ENCODE data around the gene COMP. TPM values are rescaled to one million over a fixed set of nuclear protein-coding genes. Genes with fewer than 3 reads are reported as not detected.

The COMP gene
- polyA plus RNA-seq, 1 of the 3 experiments (the other 2 are of a cell fraction): 0.26 TPM

- Histone ChIP-seq H4K20me1 (ENCODE audit: insufficient read depth) (peaks cover 100% of the 10 kb centered on the region), H3K4me2 (no peak overlapping the region), H2AFZ (ENCODE audit: low read depth) (no peak overlapping the region), H3K79me2 (ENCODE audit: insufficient read depth) (peaks cover 100% of the 10 kb centered on the region), H3K27ac (ENCODE audit: low read depth in 2 of 2, low read length in 1 of 2) (no peak overlapping the region; a peak in 1 of 4 replicates), H3K4me1 (ENCODE audit: control insufficient read depth in 1 of 2, insufficient read depth in 2 of 2, low read depth in 1 of 2, low read length in 1 of 2) (peaks cover 3 to 23% of the 10 kb centered on the region in 2 experiments; a peak in 2 of 4 replicates), H3K9me2 (no peaks in the 10 kb centered on the region), H3F3A (replicated peaks; ENCODE audit: insufficient read depth) (peaks cover 8% of the 10 kb centered on the region), H3K27me3 (ENCODE audit: insufficient read depth) (no peaks in the 10 kb centered on the region), H3K9me3 (no peaks in the 10 kb centered on the region), H3K36me3 (replicated peaks in 1 of 2; ENCODE audit: control insufficient read depth in 1 of 2, insufficient read depth in 2 of 2, low read length in 1 of 2) (peaks cover 5 to 6% of the 10 kb centered on the region in 2 experiments), H3K9ac (no peak overlapping the region), H3K4me3 (ENCODE audit: low read depth in 2 of 2, low read length in 1 of 2) (no peak overlapping the region)
- no peak for DNase-seq
- 93% methylated on average over 15 of the region's 15 CpGs for WGBS (ENCODE audit: low lambda C conversion rate)
- ChIA-PET POLR2A (interaction anchor here (1.6 kb wide), 1 partner anchor 8 kb away, joined by 4 read pairs; the partner anchor contains the start of gene UPF1), CTCF (interaction anchor here (0.6 to 12.6 kb wide), 5 partner anchors 8 to 459 kb away, joined by 3 to 234 read pairs (median 17); partner anchors contain the start of genes REX1BD and UPF1)
- TF ChIP-seq NRF1 (IDR thresholded peaks at IDR 0.05; ENCODE audit: low read depth, low read length): no peak
- TF ChIP-seq USF2 (IDR thresholded peaks at IDR 0.05; ENCODE audit: borderline replicate concordance, low read depth, low read length): no peak
- TF ChIP-seq FOSL2 (IDR thresholded peaks at IDR 0.05; ENCODE audit: borderline replicate concordance, low read depth): no peak
- TF ChIP-seq FOXM1 (IDR thresholded peaks at IDR 0.05; ENCODE audit: low read depth): no peak
- no peak for TF ChIP-seq REST (IDR thresholded peaks at IDR 0.05; ENCODE audit: low read depth, low read length)
- no peak for TF ChIP-seq SIN3A (IDR thresholded peaks at IDR 0.05; ENCODE audit: borderline replicate concordance, low read depth, low read length)
- TF ChIP-seq NFIC (IDR thresholded peaks at IDR 0.05; ENCODE audit: borderline replicate concordance): no peak
- TF ChIP-seq CTCF (IDR thresholded peaks at IDR 0.05): no peak
- TF ChIP-seq TEAD4 (IDR thresholded peaks at IDR 0.05; ENCODE audit: borderline replicate concordance, insufficient read depth): no peak
- TF ChIP-seq GABPA (IDR thresholded peaks at IDR 0.05; ENCODE audit: low read depth): no peak
- TF ChIP-seq TAF1 (IDR thresholded peaks at IDR 0.05; ENCODE audit: borderline replicate concordance, low read depth, low read length): no peak
- no peak for TF ChIP-seq CHD2 (IDR thresholded peaks at IDR 0.05; ENCODE audit: low read length, partially characterized antibody)
- no peak for TF ChIP-seq POLR2AphosphoS5 (IDR thresholded peaks at IDR 0.05; ENCODE audit: low read depth, low read length)
These were observed 48.6 kb upstream of the COMP start for GRCh38 chr19:18839465-18840287.

Measured in SK-N-SH (cell line).